ENCODE measurements around the gene PRMT6.

GRCh38 chr1:107100331-107100984, 44.0 kb downstream of the PRMT6 start:
- TF ChIP-seq POLR2A (IDR thresholded peaks at IDR 0.05; ENCODE audit: low read depth, low read length) = no peak
- TF ChIP-seq CTCF (IDR thresholded peaks at IDR 0.05; ENCODE audit: extremely low read depth in 1 of 2, insufficient read depth in 1 of 2, low read depth in 1 of 2, low read length in 2 of 2) = no peak
- no peak for TF ChIP-seq EZH2 (IDR thresholded peaks at IDR 0.05; ENCODE audit: borderline replicate concordance, low read depth, low read length, severe bottlenecking)

Measured in endothelial cell of umbilical vein (primary cell).